Measurements from ENCODE around the gene PIK3CD.

The PIK3CD gene

DNA sequence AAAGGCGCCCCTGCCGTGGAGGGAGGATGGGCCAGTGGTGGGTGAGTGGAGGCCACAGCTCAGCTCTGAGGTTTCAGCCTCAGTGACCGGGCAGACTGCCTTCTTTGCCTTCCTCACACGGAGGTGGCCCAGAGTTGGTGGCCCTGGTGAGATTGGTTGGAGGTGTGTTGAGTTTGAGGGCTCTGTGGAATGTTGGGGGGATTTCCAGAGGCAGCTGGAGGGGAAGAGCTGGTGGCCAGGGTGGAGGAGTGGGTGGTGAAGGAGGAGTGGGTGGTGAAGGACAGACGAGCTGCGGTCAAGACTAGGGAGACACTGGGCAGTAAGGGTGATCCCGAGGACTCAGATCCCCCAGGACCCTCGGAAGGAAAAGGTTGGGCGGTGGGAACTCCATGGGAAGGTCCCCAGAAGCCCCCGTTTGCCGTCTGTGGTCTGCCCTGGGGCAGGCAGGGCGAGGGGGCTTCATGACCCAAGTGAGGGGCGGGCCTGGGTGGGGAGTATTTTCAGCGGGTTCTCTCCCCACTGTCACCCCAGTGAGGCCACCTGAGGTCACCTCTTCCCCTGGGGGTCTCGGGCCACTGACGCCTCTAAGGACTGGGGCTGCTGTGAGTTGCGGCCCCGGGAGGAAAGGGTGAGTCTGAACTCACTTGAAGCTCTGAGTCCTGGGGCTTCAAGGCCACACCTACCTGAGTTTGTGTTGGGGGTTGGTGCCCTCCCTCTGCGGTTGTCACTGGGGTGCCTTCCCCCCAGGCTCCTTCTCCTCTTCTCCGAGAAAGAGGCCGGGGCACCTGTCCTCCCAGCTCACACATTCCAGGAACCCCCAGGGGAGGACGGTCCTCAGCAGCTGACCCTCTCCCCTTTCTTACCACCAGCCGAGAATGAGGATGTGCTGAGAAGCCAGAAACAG lies 22.7 kb upstream of the PIK3CD start:
- no peak overlapping the region for H3K9ac ChIP-seq (ENCODE audit: low read depth, low read length)
- H3K36me3 ChIP-seq (ENCODE audit: control insufficient read depth, insufficient read depth, low read length): no peaks in the 10 kb centered on the region
- no peak overlapping the region for H3K4me3 ChIP-seq (ENCODE audit: low read depth, low read length)
- H3K27me3 ChIP-seq (ENCODE audit: control insufficient read depth, insufficient read depth, low read length): peaks cover 6% of the 10 kb centered on the region
- peaks cover 5% of the 10 kb centered on the region for H3K4me1 ChIP-seq (ENCODE audit: control insufficient read depth, insufficient read depth, low read length)
- no peaks in the 10 kb centered on the region for H3K9me3 ChIP-seq (ENCODE audit: control insufficient read depth, insufficient read depth, low read length)

GRCh38 chr1:9629445-9630201 lies 21.9 kb upstream of the PIK3CD start:
- no peaks in the 10 kb centered on the region for H3K36me3 ChIP-seq (ENCODE audit: control insufficient read depth, insufficient read depth, low read length)
- H3K4me1 ChIP-seq (ENCODE audit: control insufficient read depth, insufficient read depth, low read length): peaks cover 5% of the 10 kb centered on the region
- H3K9me3 ChIP-seq (ENCODE audit: control insufficient read depth, insufficient read depth, low read length): no peaks in the 10 kb centered on the region
- H3K27me3 ChIP-seq (ENCODE audit: control insufficient read depth, insufficient read depth, low read length): peaks cover 6% of the 10 kb centered on the region
- no peak overlapping the region for H3K4me3 ChIP-seq (ENCODE audit: low read depth, low read length)
- no peak overlapping the region for H3K9ac ChIP-seq (ENCODE audit: low read depth, low read length)

- peaks cover 6% of the 10 kb centered on the region for H3K27me3 ChIP-seq (ENCODE audit: control insufficient read depth, insufficient read depth, low read length)
- no peaks in the 10 kb centered on the region for H3K9me3 ChIP-seq (ENCODE audit: control insufficient read depth, insufficient read depth, low read length)
- no peak overlapping the region for H3K4me3 ChIP-seq (ENCODE audit: low read depth, low read length)
- H3K36me3 ChIP-seq (ENCODE audit: control insufficient read depth, insufficient read depth, low read length): no peaks in the 10 kb centered on the region
- H3K4me1 ChIP-seq (ENCODE audit: control insufficient read depth, insufficient read depth, low read length): peaks cover 5% of the 10 kb centered on the region
- no peak overlapping the region for H3K9ac ChIP-seq (ENCODE audit: low read depth, low read length)
Measured at GRCh38 chr1:9630331-9631111, 21.0 kb upstream of the PIK3CD start.

- no peaks in the 10 kb centered on the region for H3K9me3 ChIP-seq (ENCODE audit: control insufficient read depth, insufficient read depth, low read length)
- H3K4me1 ChIP-seq (ENCODE audit: control insufficient read depth, insufficient read depth, low read length): peaks cover 5% of the 10 kb centered on the region
- peaks cover 4% of the 10 kb centered on the region for H3K27me3 ChIP-seq (ENCODE audit: control insufficient read depth, insufficient read depth, low read length)
- no peaks in the 10 kb centered on the region for H3K36me3 ChIP-seq (ENCODE audit: control insufficient read depth, insufficient read depth, low read length)
- no peak overlapping the region for H3K4me3 ChIP-seq (ENCODE audit: low read depth, low read length)
- no peak overlapping the region for H3K9ac ChIP-seq (ENCODE audit: low read depth, low read length)
Measured at GRCh38 chr1:9631613-9632012, 19.9 kb upstream of the PIK3CD start.

GRCh38 chr1:9633493-9633892 lies 18.0 kb upstream of the PIK3CD start:
- Histone ChIP-seq H3K36me3 (ENCODE audit: control insufficient read depth, insufficient read depth, low read length) (no peaks in the 10 kb centered on the region), H3K27me3 (ENCODE audit: control insufficient read depth, insufficient read depth, low read length) (no peaks in the 10 kb centered on the region), H3K9me3 (ENCODE audit: control insufficient read depth, insufficient read depth, low read length) (no peaks in the 10 kb centered on the region), H3K4me1 (ENCODE audit: control insufficient read depth, insufficient read depth, low read length) (peaks cover 2% of the 10 kb centered on the region), H3K9ac (ENCODE audit: low read depth, low read length) (no peak overlapping the region), H3K4me3 (ENCODE audit: low read depth, low read length) (no peak overlapping the region)

- H3K27me3 ChIP-seq (ENCODE audit: control insufficient read depth, insufficient read depth, low read length): no peaks in the 10 kb centered on the region
- no peaks in the 10 kb centered on the region for H3K9me3 ChIP-seq (ENCODE audit: control insufficient read depth, insufficient read depth, low read length)
- no peak overlapping the region for H3K4me3 ChIP-seq (ENCODE audit: low read depth, low read length)
- no peaks in the 10 kb centered on the region for H3K4me1 ChIP-seq (ENCODE audit: control insufficient read depth, insufficient read depth, low read length)
- H3K36me3 ChIP-seq (ENCODE audit: control insufficient read depth, insufficient read depth, low read length): no peaks in the 10 kb centered on the region
- no peak overlapping the region for H3K9ac ChIP-seq (ENCODE audit: low read depth, low read length)
Measured at GRCh38 chr1:9634582-9634981, 16.9 kb upstream of the PIK3CD start.

DNA sequence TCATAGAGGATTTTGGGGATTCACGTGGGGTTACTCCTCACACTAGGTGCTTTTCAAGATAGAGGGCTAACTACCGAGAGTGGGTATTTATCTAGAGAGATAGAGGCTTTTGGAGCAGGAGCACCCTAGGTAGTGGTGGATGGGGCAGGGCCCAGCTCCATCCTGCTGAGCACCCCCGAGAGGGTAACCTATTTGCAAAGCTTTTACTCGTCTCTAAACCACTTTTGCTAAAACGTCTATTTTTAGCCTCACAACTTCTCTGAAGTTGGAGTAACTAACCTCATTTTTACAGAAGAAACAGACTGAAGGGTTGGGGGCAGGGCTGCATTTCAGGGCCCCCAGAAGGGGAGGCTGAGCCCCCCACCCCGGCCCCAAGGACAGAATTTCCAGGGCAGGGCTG lies 12.3 kb upstream of the PIK3CD start:
- no peaks in the 10 kb centered on the region for H3K36me3 ChIP-seq (ENCODE audit: control insufficient read depth, insufficient read depth, low read length)
- no peaks in the 10 kb centered on the region for H3K9me3 ChIP-seq (ENCODE audit: control insufficient read depth, insufficient read depth, low read length)
- no peaks in the 10 kb centered on the region for H3K4me1 ChIP-seq (ENCODE audit: control insufficient read depth, insufficient read depth, low read length)
- H3K9ac ChIP-seq (ENCODE audit: low read depth, low read length): no peak overlapping the region
- no peak overlapping the region for H3K4me3 ChIP-seq (ENCODE audit: low read depth, low read length)
- H3K27me3 ChIP-seq (ENCODE audit: control insufficient read depth, insufficient read depth, low read length): no peaks in the 10 kb centered on the region

- Histone ChIP-seq H3K36me3 (ENCODE audit: control insufficient read depth, insufficient read depth, low read length) (no peaks in the 10 kb centered on the region), H3K9ac (ENCODE audit: low read depth, low read length) (no peak overlapping the region), H3K9me3 (ENCODE audit: control insufficient read depth, insufficient read depth, low read length) (no peaks in the 10 kb centered on the region)
Measured at GRCh38 chr1:9643351-9644256, 7.9 kb upstream of the PIK3CD start.

DNA sequence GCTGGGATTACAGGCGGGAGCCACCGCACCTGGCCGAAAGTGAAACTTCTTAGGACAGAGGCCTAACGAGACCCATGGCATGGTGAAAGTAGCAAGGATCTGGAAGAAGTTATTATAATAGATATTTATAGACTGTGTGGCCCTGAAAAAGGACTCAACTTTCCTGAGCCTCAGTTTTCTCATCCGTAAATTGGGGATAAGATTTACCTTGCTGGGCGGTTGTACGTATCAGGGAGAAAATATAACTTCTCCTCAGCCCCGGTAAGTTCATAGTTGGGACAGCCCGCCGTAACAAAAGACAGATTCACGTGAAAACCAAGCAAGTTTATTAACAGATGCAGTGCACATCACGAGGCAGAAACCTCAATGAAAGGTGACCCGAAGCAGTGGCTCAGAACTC lies 5.5 kb upstream of the PIK3CD start:
- H3K36me3 ChIP-seq (ENCODE audit: control insufficient read depth, insufficient read depth, low read length): no peaks in the 10 kb centered on the region
- no peaks in the 10 kb centered on the region for H3K9me3 ChIP-seq (ENCODE audit: control insufficient read depth, insufficient read depth, low read length)
- H3K27me3 ChIP-seq (ENCODE audit: control insufficient read depth, insufficient read depth, low read length): peaks cover 7% of the 10 kb centered on the region
- peaks cover 4% of the 10 kb centered on the region for H3K4me1 ChIP-seq (ENCODE audit: control insufficient read depth, insufficient read depth, low read length)
- H3K4me3 ChIP-seq (ENCODE audit: low read depth, low read length): no peak overlapping the region
- no peak overlapping the region for H3K9ac ChIP-seq (ENCODE audit: low read depth, low read length)

More at GRCh38 chr1:9643351-9644256, 7.9 kb upstream of the PIK3CD start:
- no peak overlapping the region for H3K4me3 ChIP-seq (ENCODE audit: low read depth, low read length)
- no peaks in the 10 kb centered on the region for H3K27me3 ChIP-seq (ENCODE audit: control insufficient read depth, insufficient read depth, low read length)
- H3K4me1 ChIP-seq (ENCODE audit: control insufficient read depth, insufficient read depth, low read length): peaks cover 2% of the 10 kb centered on the region

GRCh38 chr1:9648171-9648570 lies 3.4 kb upstream of the PIK3CD start:
- peaks cover 4% of the 10 kb centered on the region for H3K4me1 ChIP-seq (ENCODE audit: control insufficient read depth, insufficient read depth, low read length)
- peaks cover 16% of the 10 kb centered on the region for H3K27me3 ChIP-seq (ENCODE audit: control insufficient read depth, insufficient read depth, low read length)
- no peak overlapping the region for H3K4me3 ChIP-seq (ENCODE audit: low read depth, low read length)
- H3K36me3 ChIP-seq (ENCODE audit: control insufficient read depth, insufficient read depth, low read length): no peaks in the 10 kb centered on the region
- no peaks in the 10 kb centered on the region for H3K9me3 ChIP-seq (ENCODE audit: control insufficient read depth, insufficient read depth, low read length)
- no peak overlapping the region for H3K9ac ChIP-seq (ENCODE audit: low read depth, low read length)

- no peak overlapping the region for H3K9ac ChIP-seq (ENCODE audit: low read depth, low read length)
- H3K4me3 ChIP-seq (ENCODE audit: low read depth, low read length): no peak overlapping the region
- H3K36me3 ChIP-seq (ENCODE audit: control insufficient read depth, insufficient read depth, low read length): no peaks in the 10 kb centered on the region
- H3K4me1 ChIP-seq (ENCODE audit: control insufficient read depth, insufficient read depth, low read length): peaks cover 4% of the 10 kb centered on the region
- H3K27me3 ChIP-seq (ENCODE audit: control insufficient read depth, insufficient read depth, low read length): peaks cover 27% of the 10 kb centered on the region
- no peaks in the 10 kb centered on the region for H3K9me3 ChIP-seq (ENCODE audit: control insufficient read depth, insufficient read depth, low read length)
Measured at GRCh38 chr1:9649769-9650168, 1.8 kb upstream of the PIK3CD start.

Measured in iPS-15b (cell line).